Epithelial cell of prostate (primary cell): ENCODE data around the gene EML6.

Source experiments
- DNase-seq: peaks from one replicate; pipeline ENCODE4 v3.0.0-alpha.2; 2011; ENCODE audit warnings: low read depth, low spot score
- H3K27ac ChIP-seq: fragments of 450-650 bp; 2 replicates; pipeline ENCODE4 v1.5.1; 2017; ENCODE audit warnings: mild to moderate bottlenecking

The EML6 gene

DNA sequence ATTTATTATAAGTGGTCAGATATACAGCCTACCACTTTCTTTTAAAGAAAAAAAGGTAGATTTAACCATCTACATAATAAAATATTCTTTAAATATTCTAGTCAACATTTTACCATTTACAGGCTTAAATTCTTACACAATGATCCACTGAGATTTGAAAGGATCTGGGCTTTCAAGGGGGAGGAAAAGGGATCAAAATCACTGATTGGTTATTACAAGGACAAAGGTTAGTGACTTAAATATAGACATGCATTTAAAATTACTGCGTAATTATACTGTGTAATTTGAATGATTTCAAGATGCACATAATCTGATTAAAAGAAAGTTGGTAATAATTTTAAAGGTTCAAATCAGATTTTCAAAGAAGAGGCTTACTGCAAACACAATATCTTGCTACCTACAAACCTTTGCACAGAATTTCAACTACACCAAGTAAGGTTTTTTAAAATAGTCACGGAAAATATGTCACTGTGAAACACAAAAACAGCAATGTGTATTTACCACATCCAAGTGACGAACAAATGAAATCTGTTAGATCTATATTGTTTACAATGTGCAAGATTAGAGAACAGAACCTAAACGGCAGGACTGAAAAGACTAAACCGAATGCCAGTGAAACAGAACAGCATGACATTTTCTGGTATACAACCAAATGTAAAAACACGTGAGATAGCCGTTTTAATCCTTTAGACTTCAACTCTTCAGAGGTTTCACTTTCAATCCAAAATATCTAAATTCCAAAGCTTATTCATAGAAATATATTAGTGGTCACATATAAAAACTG lies 286.0 kb downstream of the EML6 start:
- no peak for DNase-seq
- peak overlapping the region; percentile 56 for H3K27ac ChIP-seq

- peak overlapping the region; percentile 56 for H3K27ac ChIP-seq
- DNase-seq = peak; percentile 52
Observed at GRCh38 chr2:55010149-55010591, 286.7 kb downstream of the EML6 start.

GRCh38 chr2:55010915-55011314 lies 287.5 kb downstream of the EML6 start:
- no peak for DNase-seq
- peak overlapping the region; percentile 56 for H3K27ac ChIP-seq

DNA sequence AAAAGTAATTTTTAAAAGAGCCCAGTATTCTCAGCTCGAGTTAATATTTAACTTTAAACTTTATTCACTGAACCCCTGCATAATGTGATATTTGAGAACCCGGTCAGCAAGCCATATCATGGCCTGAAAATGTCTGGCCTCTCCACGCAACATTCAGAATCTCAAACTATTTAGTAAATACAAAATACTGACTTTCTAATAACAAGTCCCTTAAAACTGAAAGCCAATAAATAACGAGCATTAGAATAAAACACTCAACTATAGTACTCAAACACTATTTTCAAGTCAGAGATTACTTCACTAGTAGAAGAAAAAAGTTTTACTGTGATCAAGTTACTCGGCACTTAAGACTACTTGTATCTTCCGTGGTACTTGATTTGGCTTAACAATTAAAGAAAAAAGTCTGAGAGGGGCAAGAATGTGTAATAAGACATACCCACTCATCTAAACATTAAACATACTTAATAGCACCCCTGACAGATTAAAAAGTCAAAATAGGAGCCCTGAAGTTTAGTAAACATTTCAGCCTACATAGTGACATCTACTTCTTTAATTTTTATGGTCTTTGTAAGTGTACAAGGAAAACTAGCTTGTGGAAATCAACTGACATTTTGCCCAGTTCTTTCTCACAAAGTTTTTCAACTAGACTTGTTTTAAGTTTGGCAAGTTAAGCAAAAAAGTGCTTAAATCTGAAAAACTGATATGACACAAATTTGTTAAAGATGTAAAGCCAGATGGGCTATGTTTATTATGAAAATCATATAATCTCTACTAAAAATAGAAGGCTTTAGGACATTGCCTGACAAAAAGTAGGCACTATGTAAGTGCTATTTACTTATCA lies 288.6 kb downstream of the EML6 start:
- no peak for DNase-seq
- peak overlapping the region; percentile 56 for H3K27ac ChIP-seq

- no peak for DNase-seq
- peak overlapping the region; percentile 56 for H3K27ac ChIP-seq
Observed at GRCh38 chr2:55012672-55013484, 289.4 kb downstream of the EML6 start.

GRCh38 chr2:55013936-55014335 lies 290.5 kb downstream of the EML6 start:
- no peak for DNase-seq
- H3K27ac ChIP-seq = peak overlapping the region; percentile 56

- no peak for DNase-seq
- peak overlapping the region; percentile 56 for H3K27ac ChIP-seq
Observed at GRCh38 chr2:55014962-55015939, 291.8 kb downstream of the EML6 start.

- DNase-seq = no peak
- H3K27ac ChIP-seq = peak overlapping the region; percentile 47
Observed at GRCh38 chr2:55017428-55017827, 294.0 kb downstream of the EML6 start.

- no peak for DNase-seq
- peak overlapping the region; percentile 47 for H3K27ac ChIP-seq
Observed at GRCh38 chr2:55017880-55018279, 294.4 kb downstream of the EML6 start.

GRCh38 chr2:55018619-55019018 lies 295.2 kb downstream of the EML6 start:
- no peak for DNase-seq
- peak overlapping the region; percentile 47 for H3K27ac ChIP-seq

GRCh38 chr2:55019526-55020258 lies 296.2 kb downstream of the EML6 start:
- no peak for DNase-seq
- H3K27ac ChIP-seq = peak overlapping the region; percentile 47
